Stimulated activated memory B cell treated with anti-CD40 and anti-IgM and Interleukin-4, amounts not matched to agents 10 μg/mL and 1 μg/mL and 100 μg/mL, for 72 hours (primary cell): Measurements from ENCODE around the gene TAPBPL.
"Not testable (repeated sequence)": the region's sequence is repeated elsewhere in the genome, so short reads cannot be mapped to it uniquely, and the experiment has no call there.

ENCODE experiments used
- ATAC-seq: fragments of 150-1000 bp; cut with Tn5 transposase; 2 replicates; pipeline ENCODE4 v1.10.0; 2021
- H3K27ac Mint-ChIP-seq: one replicate; pipeline ENCODE4 v1.8.0; 2022; ENCODE audit warnings: mild to moderate bottlenecking, mixed read lengths
- H3K27me3 Mint-ChIP-seq: one replicate; pipeline ENCODE4 v1.8.0; 2022; ENCODE audit warnings: mixed read lengths
- H3K36me3 Mint-ChIP-seq: one replicate; pipeline ENCODE4 v1.8.0; 2022; ENCODE audit warnings: mixed read lengths
- H3K4me1 Mint-ChIP-seq: one replicate; pipeline ENCODE4 v1.8.0; 2022; ENCODE audit warnings: mixed read lengths
- H3K4me3 Mint-ChIP-seq: one replicate; pipeline ENCODE4 v1.8.0; 2022; ENCODE audit warnings: mild to moderate bottlenecking, moderate library complexity, mixed read lengths
- H3K9me3 Mint-ChIP-seq: one replicate; pipeline ENCODE4 v1.8.0; 2022; ENCODE audit warnings: mixed read lengths

Gene TAPBPL

DNA sequence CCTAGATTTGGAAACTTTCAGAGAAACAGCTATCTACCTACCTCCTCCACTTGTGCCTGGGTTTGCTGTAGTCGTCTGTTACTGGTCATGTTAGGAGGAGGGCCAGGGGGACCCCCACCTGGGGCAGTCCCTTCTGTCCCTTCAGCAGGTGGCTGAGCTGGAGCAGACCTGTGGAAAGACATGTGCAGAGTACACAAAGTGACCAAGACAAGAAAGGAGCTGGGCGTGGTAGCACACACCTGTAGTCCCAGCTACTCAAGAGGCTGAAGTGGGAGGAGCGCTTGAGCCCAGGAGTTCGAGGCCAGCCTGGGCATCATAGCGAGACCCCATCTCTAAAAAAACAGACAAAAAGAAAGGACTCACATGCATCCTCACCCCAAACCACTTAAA lies 14.3 kb downstream of the TAPBPL start:
- Mint-ChIP-seq H3K9me3 (peaks cover 4% of the 10 kb centered on the region), H3K4me1 (peaks cover 87% of the 10 kb centered on the region), H3K4me3 (no peak overlapping the region), H3K27me3 (no peaks in the 10 kb centered on the region), H3K27ac (peak overlapping the region; percentile 82), H3K36me3 (peaks cover 70% of the 10 kb centered on the region)
- no peak for ATAC-seq

DNA sequence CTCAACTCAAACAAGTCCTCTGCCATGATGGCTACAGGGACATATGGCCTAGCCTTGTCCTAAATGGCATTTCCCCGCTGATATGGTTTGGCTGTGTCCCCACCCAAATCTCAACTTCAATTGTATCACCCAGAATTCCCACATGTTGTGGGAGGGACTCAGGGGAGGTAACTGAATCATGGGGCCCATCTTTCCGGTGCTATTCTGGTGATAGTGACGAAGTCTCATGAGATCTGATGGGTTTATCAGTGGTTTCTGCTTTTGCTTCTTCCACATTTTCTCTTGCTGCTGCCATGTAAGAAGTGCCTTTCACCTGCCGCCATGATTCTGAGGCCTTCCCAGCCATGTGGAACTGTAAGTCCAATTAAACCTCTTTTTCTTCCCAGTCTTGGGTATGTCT lies 14.9 kb downstream of the TAPBPL start:
- ATAC-seq, H3K27me3 Mint-ChIP-seq, H3K9me3 Mint-ChIP-seq: not testable (repeated sequence)
- peak overlapping the region; percentile 82 for H3K27ac Mint-ChIP-seq
- peak overlapping the region; percentile 61 for H3K4me3 Mint-ChIP-seq
- peaks cover 65% of the 10 kb centered on the region for H3K36me3 Mint-ChIP-seq
- H3K4me1 Mint-ChIP-seq = peaks cover 85% of the 10 kb centered on the region

DNA sequence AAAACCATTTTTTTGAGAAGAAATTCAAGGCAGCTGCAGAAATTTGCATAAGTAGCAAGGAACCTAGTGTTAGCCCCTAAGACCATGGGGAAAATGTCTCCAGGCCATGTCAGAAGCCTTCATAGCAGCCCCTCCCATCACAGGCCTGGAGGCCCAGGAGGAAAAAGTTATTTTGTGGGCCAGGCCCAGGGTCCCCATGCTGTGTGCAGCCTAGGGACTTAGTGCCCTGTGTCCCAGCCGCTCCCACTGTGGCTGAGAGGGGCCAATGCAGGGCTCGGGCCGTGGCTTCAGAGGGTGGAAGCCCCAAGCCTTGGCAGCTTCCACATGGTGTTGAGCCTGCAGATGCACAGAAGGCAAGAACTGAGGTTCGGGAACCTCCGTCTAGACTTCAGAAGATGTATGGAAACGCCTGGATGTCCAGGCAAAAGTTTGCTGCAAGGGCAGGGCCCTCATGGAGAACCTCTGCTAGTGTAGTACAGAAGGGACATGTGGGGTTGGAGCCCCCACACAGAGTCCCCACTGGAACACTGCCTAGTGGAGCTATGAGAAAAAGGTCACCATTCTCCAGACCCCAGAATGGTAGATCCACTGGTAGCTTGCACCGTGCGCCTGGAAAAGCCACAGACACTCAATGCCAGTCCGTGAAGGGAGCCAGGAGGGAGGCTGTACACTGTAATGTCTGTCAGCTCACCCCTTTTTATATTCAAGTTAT lies 15.9 kb downstream of the TAPBPL start:
- H3K36me3 Mint-ChIP-seq = peaks cover 55% of the 10 kb centered on the region
- peak overlapping the region; percentile 82 for H3K27ac Mint-ChIP-seq
- H3K27me3 Mint-ChIP-seq, ATAC-seq, H3K9me3 Mint-ChIP-seq, H3K4me3 Mint-ChIP-seq: not testable (repeated sequence)
- H3K4me1 Mint-ChIP-seq = peaks cover 76% of the 10 kb centered on the region

GRCh38 chr12:6468283-6468575 lies 16.4 kb downstream of the TAPBPL start:
- peaks cover 71% of the 10 kb centered on the region for H3K4me1 Mint-ChIP-seq
- no peak for ATAC-seq
- no peaks in the 10 kb centered on the region for H3K27me3 Mint-ChIP-seq
- peaks cover 4% of the 10 kb centered on the region for H3K9me3 Mint-ChIP-seq
- H3K4me3 Mint-ChIP-seq = peak overlapping the region; percentile 85
- peaks cover 50% of the 10 kb centered on the region for H3K36me3 Mint-ChIP-seq
- peak overlapping the region; percentile 84 for H3K27ac Mint-ChIP-seq

DNA sequence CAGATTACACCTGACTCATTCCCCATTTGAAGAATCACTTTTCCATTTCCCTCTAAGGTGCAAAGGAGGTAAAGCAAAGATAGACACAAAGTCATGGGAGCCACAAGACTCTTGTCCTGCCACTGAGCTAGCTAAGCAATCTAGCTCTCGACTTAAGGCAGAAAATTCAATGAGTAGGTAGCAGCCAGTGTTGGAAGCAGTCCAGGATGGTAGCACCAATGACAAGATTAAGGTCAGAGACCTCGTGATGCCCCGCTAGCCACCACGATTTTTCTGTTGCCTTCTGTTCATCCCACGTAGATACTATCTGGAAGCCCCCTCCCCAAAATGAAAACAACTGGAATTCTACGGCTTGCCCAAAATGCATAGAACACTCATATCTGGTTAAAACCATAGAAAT lies 17.2 kb downstream of the TAPBPL start:
- Mint-ChIP-seq H3K9me3 (peaks cover 4% of the 10 kb centered on the region), H3K27ac (peak overlapping the region; percentile 84), H3K27me3 (no peaks in the 10 kb centered on the region), H3K4me1 (peaks cover 62% of the 10 kb centered on the region), H3K4me3 (peak overlapping the region; percentile 85), H3K36me3 (peaks cover 42% of the 10 kb centered on the region)
- no peak for ATAC-seq

DNA sequence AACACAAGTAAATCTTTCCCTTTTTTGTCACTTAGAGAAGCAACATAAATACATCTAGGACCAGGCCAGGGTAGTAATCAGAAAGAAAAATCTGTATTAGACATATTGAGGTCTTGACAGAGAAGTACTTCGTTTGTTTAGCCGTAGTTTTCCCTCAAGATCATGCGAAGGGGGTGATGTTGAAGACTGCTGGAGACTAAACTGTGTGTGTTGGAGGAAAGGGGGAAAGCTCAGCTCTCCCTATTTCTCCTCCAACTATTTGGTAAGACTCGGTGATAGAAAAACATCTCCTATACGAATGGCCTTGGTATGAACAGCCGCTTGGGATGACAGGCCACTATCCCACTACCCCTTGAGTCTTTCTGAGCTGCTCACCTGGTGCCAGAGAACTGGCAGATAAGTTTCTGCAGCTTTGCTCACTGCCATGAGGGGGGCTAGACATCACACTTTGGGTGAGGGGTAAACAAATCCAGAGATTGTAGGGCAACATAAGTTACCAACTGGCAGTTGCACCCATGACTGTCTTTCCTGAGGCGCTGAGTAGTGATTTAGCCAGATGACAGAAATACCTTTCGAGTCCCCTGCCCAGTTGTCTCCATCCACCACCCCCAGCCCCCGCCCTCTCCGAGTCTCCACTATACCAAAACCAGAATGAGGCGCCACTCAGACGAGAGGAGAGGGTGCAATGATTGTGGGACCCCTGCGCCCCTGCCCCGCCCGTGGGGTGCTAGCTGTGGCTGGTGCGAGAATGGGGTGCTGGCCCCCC lies 17.9 kb downstream of the TAPBPL start:
- peaks cover 55% of the 10 kb centered on the region for H3K4me1 Mint-ChIP-seq
- H3K36me3 Mint-ChIP-seq = peaks cover 35% of the 10 kb centered on the region
- no peak for ATAC-seq
- peak overlapping the region; percentile 85 for H3K4me3 Mint-ChIP-seq
- peaks cover 4% of the 10 kb centered on the region for H3K9me3 Mint-ChIP-seq
- peak overlapping the region; percentile 84 for H3K27ac Mint-ChIP-seq
- H3K27me3 Mint-ChIP-seq = no peaks in the 10 kb centered on the region

GRCh38 chr12:6470375-6471163 lies 18.7 kb downstream of the TAPBPL start, which contains the start of gene VAMP1:
VAMP1 (minus strand) TSS chr12:6470677; CDS start chr12:6470531, 146 bp downstream.
- Mint-ChIP-seq H3K4me3 (peak within 1 kb of the TSS; percentile 85), H3K27me3 (no peaks in the 10 kb centered on the region), H3K4me1 (peaks cover 51% of the 10 kb centered on the region), H3K36me3 (peaks cover 30% of the 10 kb centered on the region), H3K27ac (peak within 1 kb of the TSS; percentile 84), H3K9me3 (peaks cover 4% of the 10 kb centered on the region)
- ATAC-seq = peak; percentile 97

DNA sequence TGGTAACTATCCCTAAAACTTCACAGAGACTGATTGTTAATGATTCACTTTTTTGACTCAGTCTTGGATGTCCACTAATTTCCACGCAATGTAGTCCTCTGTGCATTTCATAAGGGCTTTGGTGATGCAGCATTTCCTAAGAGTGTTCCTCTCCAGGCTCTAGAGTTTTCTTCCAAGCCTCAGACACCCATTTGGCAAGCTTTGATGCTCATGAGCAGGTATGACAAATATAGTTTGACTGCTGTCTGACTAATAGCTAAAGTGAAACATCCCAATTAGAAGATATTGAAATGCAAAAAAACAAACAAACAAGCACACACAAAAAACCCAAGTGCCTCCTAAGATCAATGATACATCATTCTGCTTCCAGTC lies 20.1 kb downstream of the TAPBPL start:
- Mint-ChIP-seq H3K9me3 (peaks cover 4% of the 10 kb centered on the region), H3K4me1 (peaks cover 37% of the 10 kb centered on the region), H3K27ac (peak overlapping the region; percentile 84), H3K4me3 (no peak overlapping the region), H3K27me3 (no peaks in the 10 kb centered on the region), H3K36me3 (peaks cover 16% of the 10 kb centered on the region)
- ATAC-seq = no peak

DNA sequence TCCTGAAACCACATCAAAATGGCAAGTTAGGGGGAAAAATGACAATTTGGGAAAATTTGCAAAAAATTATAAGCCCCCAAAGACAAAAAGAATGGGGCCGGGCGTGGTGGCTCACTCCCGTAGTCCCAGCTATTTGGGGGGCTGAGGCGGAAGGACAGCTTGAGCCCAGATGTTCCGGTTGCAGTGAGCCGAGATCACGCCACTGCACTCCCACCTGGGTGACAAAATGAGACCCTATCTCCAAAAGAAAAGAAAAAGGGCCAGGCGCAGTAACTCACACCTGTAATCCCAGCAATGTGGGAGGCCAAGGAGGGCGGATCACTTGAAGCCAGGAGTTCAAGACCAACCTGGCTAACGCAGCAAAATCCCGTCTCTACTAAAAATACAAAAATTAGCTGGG lies 20.6 kb downstream of the TAPBPL start:
- no peak for ATAC-seq
- Mint-ChIP-seq H3K27ac (no peak overlapping the region), H3K4me1 (peaks cover 32% of the 10 kb centered on the region)

GRCh38 chr12:6475233-6475975 lies 23.6 kb downstream of the TAPBPL start:
- H3K27me3 Mint-ChIP-seq, H3K27ac Mint-ChIP-seq, H3K9me3 Mint-ChIP-seq, H3K4me3 Mint-ChIP-seq, H3K4me1 Mint-ChIP-seq, ATAC-seq, H3K36me3 Mint-ChIP-seq: not testable (repeated sequence)

More for the DNA sequence above, 20.6 kb downstream of the TAPBPL start:
- Mint-ChIP-seq H3K36me3 (peaks cover 11% of the 10 kb centered on the region), H3K4me3 (no peak overlapping the region), H3K9me3 (no peaks in the 10 kb centered on the region), H3K27me3 (no peaks in the 10 kb centered on the region)

- H3K4me3 Mint-ChIP-seq = no peak overlapping the region
Measured at GRCh38 chr12:6476489-6476888, 24.6 kb downstream of the TAPBPL start.

DNA sequence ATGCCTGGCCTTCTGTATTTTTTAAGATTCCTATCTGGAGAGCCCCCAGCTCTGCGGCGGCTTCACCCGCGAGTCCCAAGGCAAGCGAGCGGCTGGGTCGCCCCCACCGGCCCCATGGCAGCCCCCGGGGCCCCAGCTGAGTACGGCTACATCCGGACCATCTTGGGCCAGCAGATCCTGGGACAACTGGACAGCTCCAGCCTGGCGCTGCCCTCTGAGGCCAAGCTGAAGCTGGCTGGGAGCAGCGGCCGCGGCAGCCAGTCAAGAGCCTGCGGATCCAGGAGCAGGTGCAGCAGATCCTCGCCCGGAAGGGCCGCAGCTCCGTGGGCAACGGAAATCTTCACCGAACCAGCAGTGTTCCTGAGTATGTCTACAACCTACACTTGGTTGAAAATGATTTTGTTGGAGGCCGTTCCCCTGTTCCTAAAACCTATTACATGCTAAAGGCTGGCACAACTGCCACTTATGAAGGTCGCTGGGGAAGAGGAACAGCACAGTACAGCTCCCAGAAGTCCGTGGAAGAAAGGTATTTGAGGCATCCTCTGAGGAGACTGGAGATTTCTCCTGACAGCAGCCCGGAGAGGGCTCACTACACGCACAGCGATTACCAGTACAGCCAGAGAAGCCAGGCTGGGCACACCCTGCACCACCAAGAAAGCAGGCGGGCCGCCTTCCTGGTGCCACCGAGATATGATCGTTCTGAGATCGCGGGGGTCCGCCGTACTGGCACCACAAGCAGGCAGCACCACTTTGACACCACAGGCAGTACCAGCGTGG lies 25.9 kb downstream of the TAPBPL start:
- H3K36me3 Mint-ChIP-seq, H3K4me1 Mint-ChIP-seq, H3K9me3 Mint-ChIP-seq, ATAC-seq, H3K4me3 Mint-ChIP-seq, H3K27me3 Mint-ChIP-seq, H3K27ac Mint-ChIP-seq: not testable (repeated sequence)

More at GRCh38 chr12:6476489-6476888, 24.6 kb downstream of the TAPBPL start:
- Mint-ChIP-seq H3K4me1 (peaks cover under 1% of the 10 kb centered on the region), H3K9me3 (no peaks in the 10 kb centered on the region), H3K27me3 (no peaks in the 10 kb centered on the region), H3K27ac (no peak overlapping the region), H3K36me3 (no peaks in the 10 kb centered on the region)
- no peak for ATAC-seq

GRCh38 chr12:6478416-6478815 lies 26.6 kb downstream of the TAPBPL start:
- no peaks in the 10 kb centered on the region for H3K27me3 Mint-ChIP-seq
- H3K27ac Mint-ChIP-seq = no peak overlapping the region
- no peaks in the 10 kb centered on the region for H3K36me3 Mint-ChIP-seq
- H3K4me3 Mint-ChIP-seq = no peak overlapping the region
- H3K9me3 Mint-ChIP-seq = no peaks in the 10 kb centered on the region
- no peaks in the 10 kb centered on the region for H3K4me1 Mint-ChIP-seq
- ATAC-seq = no peak

DNA sequence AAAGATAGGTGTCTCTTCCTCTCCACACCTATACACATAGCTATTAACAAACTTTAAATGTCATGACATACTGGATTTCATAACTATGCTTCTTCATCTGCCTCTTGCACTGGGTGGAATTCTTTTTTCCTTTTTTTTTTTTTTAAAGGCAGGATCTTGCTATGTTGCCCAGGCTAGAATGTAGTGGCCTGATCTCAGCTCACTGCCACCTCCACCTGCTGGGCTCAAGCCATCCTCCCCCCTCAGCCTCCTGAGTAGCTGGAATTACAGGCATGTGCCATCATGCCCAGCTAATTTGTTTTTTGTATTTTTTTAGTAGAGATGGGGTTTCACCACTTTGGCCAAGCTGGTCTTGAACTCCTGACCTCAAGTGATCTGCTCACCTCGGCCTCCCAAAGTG lies 36.4 kb downstream of the TAPBPL start:
- Mint-ChIP-seq H3K4me1 (peaks cover 6% of the 10 kb centered on the region), H3K4me3 (no peak overlapping the region)

More for the DNA sequence above, 36.4 kb downstream of the TAPBPL start:
- Mint-ChIP-seq H3K9me3 (no peaks in the 10 kb centered on the region), H3K27me3 (no peaks in the 10 kb centered on the region), H3K27ac (no peak overlapping the region), H3K36me3 (peaks cover 18% of the 10 kb centered on the region)
- ATAC-seq = no peak
